Embryonic facial prominence (tissue), 1 donor: ENCODE results near the gene RPL7A.
"Not testable (repeated sequence)": the region's sequence is repeated elsewhere in the genome, so short reads cannot be mapped to it uniquely, and the experiment has no call there.

ENCODE experiments used
- DNase-seq: peaks from one replicate; pipeline ENCODE4 v3.0.0-alpha.2; 2016; ENCODE audit errors: extremely low spot score

The RPL7A gene

DNA sequence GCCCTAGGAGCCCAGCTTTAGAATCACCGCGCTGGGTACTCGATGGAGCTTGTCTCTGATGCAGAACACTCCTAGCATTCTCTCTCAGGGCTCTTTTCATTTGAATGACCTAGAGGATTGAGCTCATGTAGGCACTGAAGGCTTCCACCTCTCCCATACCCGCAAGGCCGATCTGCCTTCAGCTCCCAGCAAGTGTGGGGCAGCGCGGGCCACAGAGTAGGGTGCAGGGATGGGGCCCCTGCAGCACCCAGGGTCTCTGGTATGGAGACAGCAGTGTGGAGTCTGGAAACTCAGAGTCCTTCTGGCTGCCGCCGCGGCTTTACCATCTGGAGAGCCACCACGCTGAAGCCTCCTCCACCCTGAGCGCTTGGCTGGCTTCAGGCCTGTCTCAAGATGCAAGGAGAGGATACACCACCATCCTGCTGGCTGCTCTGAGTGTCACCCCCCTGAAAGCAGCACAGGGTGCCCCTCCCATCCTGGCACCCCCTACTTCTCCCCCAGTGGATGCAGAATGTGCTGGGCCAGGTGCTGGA, 41.1 kb downstream of the RPL7A start:
- DNase-seq, result no peak

DNA sequence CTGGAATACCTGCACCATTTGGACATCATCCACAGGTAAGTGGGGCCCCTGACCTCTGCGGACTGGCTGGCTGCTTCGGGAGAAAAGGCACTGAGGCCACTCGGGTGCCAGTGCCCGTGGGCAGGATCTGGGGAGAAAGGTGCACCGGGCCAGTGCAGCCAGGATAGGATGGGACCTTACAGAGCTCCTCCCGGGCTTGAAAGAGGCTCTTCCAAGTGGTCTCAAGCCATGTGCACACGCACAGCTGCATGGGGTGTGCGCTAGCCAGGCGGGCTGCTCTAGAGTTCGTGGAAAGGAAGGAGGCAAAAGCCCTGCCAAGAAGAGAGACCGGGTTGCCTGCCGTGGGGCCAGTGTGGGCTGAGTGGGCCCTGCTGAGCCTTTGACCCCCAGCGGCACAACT, 41.5 kb downstream of the RPL7A start:
- no peak for DNase-seq

- DNase-seq, result no peak
These were observed 42.7 kb downstream of the RPL7A start for GRCh38 chr9:133390713-133391112.

DNA sequence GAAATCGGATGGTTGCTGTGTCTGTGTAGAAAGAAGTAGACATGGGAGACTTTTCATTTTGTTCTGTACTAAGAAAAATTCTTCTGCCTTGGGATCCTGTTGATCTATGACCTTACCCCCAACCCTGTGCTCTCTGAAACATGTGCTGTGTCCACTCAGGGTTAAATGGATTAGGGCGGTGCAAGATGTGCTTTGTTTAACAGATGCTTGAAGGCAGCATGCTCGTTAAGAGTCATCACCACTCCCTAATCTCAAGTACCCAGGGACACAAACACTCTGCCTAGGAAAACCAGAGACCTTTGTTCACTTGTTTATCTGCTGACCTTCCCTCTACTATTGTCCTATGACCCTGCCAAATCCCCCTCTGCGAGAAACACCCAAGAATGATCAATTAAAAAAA, 43.4 kb downstream of the RPL7A start:
- not testable (repeated sequence) for DNase-seq

GRCh38 chr9:133392308-133392707, 44.3 kb downstream of the RPL7A start:
- DNase-seq, result not testable (repeated sequence)

GRCh38 chr9:133393399-133393798, 45.4 kb downstream of the RPL7A start:
- no peak for DNase-seq

- no peak for DNase-seq
These were observed 46.8 kb downstream of the RPL7A start for GRCh38 chr9:133394687-133395271.

DNA sequence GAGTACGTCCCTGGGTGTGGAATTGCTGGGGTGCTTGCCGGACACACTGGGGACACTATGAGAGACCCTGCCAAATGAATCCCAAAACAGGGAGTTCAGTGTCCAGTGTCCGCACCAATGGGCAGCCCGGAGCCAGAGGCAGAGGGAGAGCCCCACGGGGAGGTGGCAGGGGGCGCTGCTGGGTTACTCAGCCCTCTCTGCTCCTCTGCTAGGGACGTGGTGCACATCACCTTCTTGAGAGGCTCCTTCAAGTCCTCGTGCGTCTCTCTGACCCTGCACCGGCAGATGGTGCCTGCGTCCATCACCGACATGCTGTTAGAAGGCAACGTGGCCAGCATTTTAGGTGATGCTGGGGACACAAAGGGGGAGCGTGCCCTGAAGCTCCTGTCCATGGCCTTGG, 48.9 kb downstream of the RPL7A start:
- no peak for DNase-seq

DNA sequence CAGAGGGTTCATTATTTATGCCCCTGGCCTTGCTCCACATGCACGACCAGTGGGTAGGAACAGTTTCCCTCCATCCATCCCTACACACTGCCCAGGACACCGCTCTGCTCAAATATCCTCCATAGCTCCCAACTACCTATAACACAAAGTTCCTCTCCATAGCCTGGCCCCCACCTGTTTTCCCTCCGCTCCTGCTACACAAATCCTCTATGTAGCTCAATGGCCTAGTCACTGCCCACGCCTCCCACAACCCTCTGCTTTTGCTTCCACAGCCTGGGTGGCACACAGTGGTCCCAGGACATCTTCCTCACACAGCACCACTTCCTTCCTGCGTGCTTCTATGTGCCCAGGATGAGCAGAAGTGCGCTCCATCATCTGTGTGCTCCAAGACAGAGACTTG, 49.4 kb downstream of the RPL7A start:
- DNase-seq, result no peak

DNA sequence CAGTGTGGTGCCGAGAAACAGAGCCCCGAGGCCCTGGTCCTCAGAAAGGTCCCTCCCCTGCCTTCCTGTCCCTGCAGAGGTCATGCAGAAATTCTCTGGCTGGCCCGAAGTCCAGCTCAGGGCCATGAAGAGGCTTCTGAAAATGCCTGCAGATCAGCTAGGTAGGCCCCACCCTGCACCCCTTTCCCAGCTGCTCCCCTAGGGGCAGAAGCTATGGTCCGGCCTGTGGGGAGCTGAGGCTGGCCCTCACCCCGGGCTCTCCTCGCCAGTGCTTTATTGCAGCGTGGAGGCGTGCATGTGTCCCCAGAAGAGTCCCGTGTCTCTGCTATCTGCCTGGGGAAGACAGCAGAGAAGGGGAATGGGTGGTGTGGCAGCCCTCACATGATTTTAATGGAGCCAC, 49.9 kb downstream of the RPL7A start:
- DNase-seq, result no peak

- DNase-seq, result no peak
These were observed 52.3 kb downstream of the RPL7A start for GRCh38 chr9:133400292-133400691.
